GM13977 (cell line): ENCODE measurements around the gene LAMA4.

ENCODE experiments used
- DNase-seq: peaks from one replicate; pipeline ENCODE4 v3.0.0; 2012; ENCODE audit warnings: low spot score
- CTCF ChIP-seq: IDR thresholded peaks from 2 replicates; pipeline ENCODE4 v1.5.1; 2012; ENCODE audit warnings: mild to moderate bottlenecking, control low read depth; ENCODE audit not compliant: insufficient read depth; ENCODE audit errors: extremely low read depth, missing control alignments
- in situ Hi-C: fragments of 300-500 bp; cut with MboI; formaldehyde crosslinking; loops from one replicate; pipeline ENCODE4 v1.12.0; 2022; ENCODE audit warnings: low sequenced_read_pairs, low pct_unique_long_range_greater_than_20kb, mixed read lengths, inconsistent platforms; ENCODE audit not compliant: unreplicated experiment

LAMA4 gene

DNA sequence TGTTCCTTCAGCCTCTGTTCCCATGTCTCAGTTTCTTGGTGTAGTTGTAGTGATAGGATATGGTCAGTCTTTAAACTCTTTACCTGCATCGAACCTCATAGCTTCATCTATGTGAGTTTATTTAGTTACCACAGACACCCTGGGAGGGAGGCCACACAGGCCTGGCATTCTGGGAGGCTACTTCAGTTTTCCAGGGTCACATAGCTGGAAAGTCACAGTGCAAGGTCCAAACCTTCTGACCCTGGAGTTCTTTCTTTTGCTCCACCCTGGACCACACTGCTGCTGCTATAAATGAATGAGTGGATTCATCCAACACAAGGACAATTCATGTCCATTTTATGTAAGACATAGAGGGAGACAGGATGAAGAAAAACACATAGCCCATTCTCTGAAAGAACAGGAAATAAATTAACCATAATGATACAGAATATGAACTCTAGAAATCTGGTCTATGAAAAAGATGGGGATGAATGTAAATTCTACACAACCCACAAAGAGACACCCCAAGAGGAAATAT, 60.8 kb downstream of the LAMA4 start:
- no peak for TF ChIP-seq CTCF
- DNase-seq = no peak
- in situ Hi-C loops = loop anchor here (25.0 kb wide), 1 partner anchor 1719 kb away; no protein-coding TSS in a partner anchor

GRCh38 chr6:112193117-112193516, 61.2 kb downstream of the LAMA4 start:
- no peak for TF ChIP-seq CTCF
- DNase-seq = no peak
- in situ Hi-C loops = loop anchor here (25.0 kb wide), 1 partner anchor 1719 kb away; no protein-coding TSS in a partner anchor

DNA sequence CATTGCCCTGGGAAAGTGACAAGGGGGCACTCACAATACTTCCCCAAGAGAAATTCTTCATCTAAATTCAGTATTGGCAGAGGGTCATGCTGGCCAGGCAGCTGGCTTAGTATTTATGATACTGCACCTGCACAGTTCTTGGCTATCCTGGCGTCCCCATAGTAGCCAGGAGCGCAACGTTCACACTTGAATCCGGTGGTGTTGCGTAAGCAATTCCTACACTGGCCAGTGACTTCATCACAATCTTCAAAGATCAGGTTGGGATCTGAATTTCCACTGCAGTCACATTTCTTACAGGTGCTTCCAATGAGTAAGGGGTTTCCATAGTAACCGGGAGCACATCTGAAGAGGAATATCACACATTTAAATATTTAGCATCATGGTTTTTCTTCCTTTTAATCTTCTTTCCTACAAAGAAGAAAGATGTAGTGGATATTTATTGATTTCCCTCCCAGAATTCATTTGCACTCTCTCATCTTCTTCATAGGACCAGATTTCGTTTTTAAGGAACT, 62.8 kb downstream of the LAMA4 start:
- TF ChIP-seq CTCF = no peak
- DNase-seq = no peak
- in situ Hi-C loops = loop anchor here (25.0 kb wide), 1 partner anchor 1721 kb away; no protein-coding TSS in a partner anchor

DNA sequence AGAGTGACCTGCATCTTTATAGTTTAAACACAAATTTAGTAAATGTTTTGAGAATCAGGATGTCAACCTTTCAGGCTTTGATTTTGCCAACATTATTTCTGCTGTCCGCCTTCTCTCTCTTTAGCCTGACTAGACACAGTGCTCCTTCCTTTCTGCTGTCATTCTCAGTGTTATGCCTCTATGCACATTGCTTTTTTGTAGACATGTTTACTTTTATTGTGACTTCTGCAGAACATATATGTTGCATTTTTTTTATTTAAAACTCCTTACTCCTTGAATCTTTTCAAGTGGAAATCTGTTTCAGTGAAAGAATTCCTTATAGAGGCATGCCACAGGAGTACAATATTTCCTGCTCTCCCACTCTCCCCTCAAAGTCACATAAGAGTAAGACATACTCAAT, 64.2 kb downstream of the LAMA4 start:
- no peak for TF ChIP-seq CTCF
- in situ Hi-C loops = loop anchor here (25.0 kb wide), 1 partner anchor 1722 kb away; no protein-coding TSS in a partner anchor
- DNase-seq = no peak

DNA sequence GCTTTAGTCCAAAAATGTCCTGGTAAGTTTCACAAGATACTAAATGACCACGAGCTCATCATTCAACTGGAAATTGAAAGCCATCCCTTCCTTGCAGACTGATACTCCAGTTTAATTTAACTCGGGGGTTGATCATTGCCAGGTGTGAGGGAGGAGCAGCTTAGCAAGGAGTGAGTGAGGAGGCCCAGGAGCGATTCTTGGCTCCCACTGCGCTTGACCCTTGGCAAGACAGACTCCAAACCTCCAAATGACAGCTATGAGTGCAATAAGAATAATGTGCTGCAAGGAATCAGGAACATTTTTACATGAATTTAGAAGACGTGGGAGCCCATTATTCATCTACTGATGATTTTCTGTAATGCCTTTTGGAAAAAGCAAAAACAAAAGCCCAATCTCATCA, 64.9 kb downstream of the LAMA4 start:
- in situ Hi-C loops = loop anchor here (25.0 kb wide), 1 partner anchor 1723 kb away; no protein-coding TSS in a partner anchor
- DNase-seq = no peak
- TF ChIP-seq CTCF = no peak

DNA sequence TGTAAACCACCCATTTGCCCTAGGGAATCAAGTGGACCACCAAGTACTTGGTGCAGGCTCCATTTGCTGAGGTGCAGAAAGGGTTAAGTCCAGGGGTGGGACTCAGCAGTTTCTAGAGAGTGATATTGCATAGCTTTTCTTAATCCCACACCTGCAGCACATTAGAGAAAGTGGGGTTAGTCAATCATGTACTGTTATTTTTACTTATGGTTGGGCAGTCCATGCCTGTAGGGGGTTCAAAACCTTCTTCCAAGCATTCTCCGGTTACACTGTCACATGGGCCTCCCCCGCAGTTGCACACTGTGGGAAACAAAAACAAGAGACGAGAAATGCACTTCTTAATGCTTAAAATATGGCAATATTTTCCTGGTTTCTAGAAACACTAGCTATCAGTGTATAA, 65.5 kb downstream of the LAMA4 start:
- in situ Hi-C loops = loop anchor here (25.0 kb wide), 1 partner anchor 1723 kb away; no protein-coding TSS in a partner anchor
- DNase-seq = no peak
- no peak for TF ChIP-seq CTCF
